Karpas-422 (cell line): Measurements from ENCODE around the gene PRPF31. TPM values are rescaled to one million over a fixed set of nuclear protein-coding genes. Genes with fewer than 3 reads are reported as not detected.

Experiments
- DNase-seq: peaks from one replicate; pipeline ENCODE4 v3.0.0-alpha.2; 2015
- H2AFZ ChIP-seq: fragments of 200-600 bp; sonication (generic); 2 replicates; pipeline ENCODE4 v1.6.1; 2014; ENCODE audit warnings: antibody characterized with exemption, low read length, mixed read lengths
- H3K27ac ChIP-seq: fragments of 200-600 bp; sonication (generic); 2 replicates; pipeline ENCODE4 v1.5.1; 2014; ENCODE audit warnings: mild to moderate bottlenecking, low read length, moderate library complexity
- H3K27me3 ChIP-seq: fragments of 200-600 bp; sonication (generic); 2 replicates; pipeline ENCODE4 v1.6.1; 2014; ENCODE audit warnings: low read length, mixed read lengths
- H3K36me3 ChIP-seq: fragments of 200-600 bp; sonication (generic); 2 replicates; pipeline ENCODE4 v1.6.1; 2014; ENCODE audit warnings: low read length, mixed read lengths; ENCODE audit not compliant: insufficient read depth
- H3K4me1 ChIP-seq: fragments of 200-600 bp; sonication (generic); 2 replicates; pipeline ENCODE4 v1.6.1; 2014; ENCODE audit warnings: mild to moderate bottlenecking, low read length, mixed read lengths
- H3K4me2 ChIP-seq: fragments of 200-600 bp; sonication (generic); 2 replicates; pipeline ENCODE4 v1.6.1; 2014; ENCODE audit warnings: low read length, low read depth, mild to moderate bottlenecking; ENCODE audit not compliant: poor library complexity, severe bottlenecking
- H3K4me3 ChIP-seq: fragments of 200-600 bp; sonication (generic); 2 replicates; pipeline ENCODE4 v1.5.1; 2014; ENCODE audit warnings: mild to moderate bottlenecking, antibody characterized with exemption, low read length, mixed read lengths
- H3K79me2 ChIP-seq: fragments of 200-600 bp; sonication (generic); 2 replicates; pipeline ENCODE4 v1.6.1; 2014; ENCODE audit warnings: mild to moderate bottlenecking, low read length, mixed read lengths
- H3K9ac ChIP-seq: fragments of 200-600 bp; sonication (generic); 2 replicates; pipeline ENCODE4 v1.6.0; 2014; ENCODE audit warnings: low read length
- H3K9me2 ChIP-seq: fragments of 200-600 bp; sonication (generic), shearing (Covaris generic); replicated peaks from 2 replicates; pipeline ENCODE4 v1.6.0; 2014; ENCODE audit warnings: mild to moderate bottlenecking, low read length, moderate library complexity; ENCODE audit not compliant: insufficient read depth
- H3K9me3 ChIP-seq: fragments of 300-700, 200-600 bp; sonication (generic); 2 replicates; pipeline ENCODE4 v1.6.1; 2014; ENCODE audit warnings: low read length, mixed read lengths
- H4K20me1 ChIP-seq: fragments of 200-600 bp; sonication (generic); 2 replicates; pipeline ENCODE4 v1.6.1; 2014; ENCODE audit warnings: mild to moderate bottlenecking, antibody characterized with exemption, low read length, low read depth; ENCODE audit not compliant: insufficient read depth
- total RNA-seq: library from RNA; depleted of rRNA; stranded (reverse); fragments of >200 nt; shearing (Covaris generic); gene quantifications from 2 replicates; pipeline ENCODE4 v1.2.3, GENCODE V29; 2014; ENCODE audit warnings: low replicate concordance

The PRPF31 gene
- total RNA-seq, 1 experiment from 2014 or later = 25.2 TPM

GRCh38 chr19:54151362-54152035, 35.9 kb downstream of the PRPF31 start:
- Histone ChIP-seq H3K36me3 (peaks cover 64% of the 10 kb centered on the region), H3K9me3 (no peaks in the 10 kb centered on the region), H3K4me2 (no peak overlapping the region), H3K9ac (no peak overlapping the region), H3K9me2 (no peaks in the 10 kb centered on the region), H2AFZ (no peak overlapping the region), H3K4me1 (no peaks in the 10 kb centered on the region), H3K27me3 (no peaks in the 10 kb centered on the region), H4K20me1 (peaks cover 42% of the 10 kb centered on the region), H3K27ac (no peak overlapping the region), H3K4me3 (no peak overlapping the region), H3K79me2 (no peaks in the 10 kb centered on the region)
- no peak for DNase-seq

GRCh38 chr19:54152267-54152666, 36.7 kb downstream of the PRPF31 start:
- Histone ChIP-seq H3K4me1 (peaks cover 4% of the 10 kb centered on the region; the same call in 1 of the 2 replicates), H2AFZ (no peak overlapping the region), H3K9me2 (no peaks in the 10 kb centered on the region), H3K27me3 (no peaks in the 10 kb centered on the region), H4K20me1 (peaks cover 39% of the 10 kb centered on the region), H3K4me2 (no peak overlapping the region), H3K9me3 (no peaks in the 10 kb centered on the region), H3K4me3 (no peak overlapping the region), H3K9ac (no peak overlapping the region), H3K27ac (no peak overlapping the region), H3K79me2 (no peaks in the 10 kb centered on the region), H3K36me3 (peaks cover 63% of the 10 kb centered on the region)
- DNase-seq = no peak

- Histone ChIP-seq H3K9me2 (no peaks in the 10 kb centered on the region), H3K9me3 (no peaks in the 10 kb centered on the region), H3K27me3 (no peaks in the 10 kb centered on the region), H4K20me1 (peaks cover 37% of the 10 kb centered on the region), H3K79me2 (no peaks in the 10 kb centered on the region), H3K36me3 (peaks cover 63% of the 10 kb centered on the region), H3K9ac (no peak overlapping the region), H3K4me3 (no peak overlapping the region), H3K4me1 (peaks cover 9% of the 10 kb centered on the region), H3K4me2 (no peak overlapping the region), H2AFZ (no peak overlapping the region), H3K27ac (no peak overlapping the region)
- DNase-seq = no peak
These were observed 37.4 kb downstream of the PRPF31 start for GRCh38 chr19:54152878-54153524.

GRCh38 chr19:54153731-54154326, 38.3 kb downstream of the PRPF31 start:
- no peak overlapping the region for H3K27ac ChIP-seq
- no peaks in the 10 kb centered on the region for H3K9me3 ChIP-seq
- H2AFZ ChIP-seq = no peak overlapping the region
- H3K79me2 ChIP-seq = 0 out of 2 replicates have a peak, but pooled peaks cover 3% of the 10 kb centered on the region
- H3K36me3 ChIP-seq = peaks cover 58% of the 10 kb centered on the region
- peaks cover 44% of the 10 kb centered on the region for H4K20me1 ChIP-seq
- no peak overlapping the region for H3K4me3 ChIP-seq
- H3K27me3 ChIP-seq = no peaks in the 10 kb centered on the region
- DNase-seq = no peak
- H3K4me1 ChIP-seq = peaks cover 17% of the 10 kb centered on the region
- H3K9me2 ChIP-seq = no peaks in the 10 kb centered on the region
- no peak overlapping the region for H3K4me2 ChIP-seq
- H3K9ac ChIP-seq = no peak overlapping the region

- Histone ChIP-seq H3K4me3 (no peak overlapping the region), H3K27ac (no peak overlapping the region), H3K9me3 (no peaks in the 10 kb centered on the region), H4K20me1 (peaks cover 39% of the 10 kb centered on the region), H3K79me2 (0 out of 2 replicates have a peak, but pooled peaks cover 3% of the 10 kb centered on the region), H2AFZ (no peak overlapping the region), H3K4me1 (peaks cover 22% of the 10 kb centered on the region), H3K4me2 (no peak overlapping the region), H3K36me3 (peaks cover 50% of the 10 kb centered on the region), H3K9me2 (no peaks in the 10 kb centered on the region), H3K27me3 (no peaks in the 10 kb centered on the region), H3K9ac (no peak overlapping the region)
- DNase-seq = no peak
These were observed 39.2 kb downstream of the PRPF31 start for GRCh38 chr19:54154603-54155345.

- no peak overlapping the region for H3K4me3 ChIP-seq
- no peak for DNase-seq
- H3K36me3 ChIP-seq = peaks cover 44% of the 10 kb centered on the region
- H3K4me2 ChIP-seq = no peak overlapping the region
- no peak overlapping the region for H2AFZ ChIP-seq
- no peak overlapping the region for H3K27ac ChIP-seq
- no peaks in the 10 kb centered on the region for H3K9me2 ChIP-seq
- H3K9ac ChIP-seq = no peak overlapping the region
- peaks cover 32% of the 10 kb centered on the region for H4K20me1 ChIP-seq
- H3K9me3 ChIP-seq = no peaks in the 10 kb centered on the region
- H3K79me2 ChIP-seq = peaks cover 8% of the 10 kb centered on the region
- H3K4me1 ChIP-seq = peaks cover 26% of the 10 kb centered on the region
- H3K27me3 ChIP-seq = no peaks in the 10 kb centered on the region
These were observed 40.1 kb downstream of the PRPF31 start for GRCh38 chr19:54155694-54156093.

GRCh38 chr19:54156490-54156889, 40.9 kb downstream of the PRPF31 start:
- Histone ChIP-seq H3K79me2 (peaks cover 13% of the 10 kb centered on the region), H3K9me3 (no peaks in the 10 kb centered on the region), H3K27ac (no peak overlapping the region), H3K9me2 (no peaks in the 10 kb centered on the region), H4K20me1 (peaks cover 32% of the 10 kb centered on the region), H3K4me2 (no peak overlapping the region), H3K4me1 (peaks cover 34% of the 10 kb centered on the region), H3K9ac (no peak overlapping the region), H3K4me3 (no peak overlapping the region), H3K36me3 (peaks cover 44% of the 10 kb centered on the region), H3K27me3 (no peaks in the 10 kb centered on the region), H2AFZ (no peak overlapping the region)
- no peak for DNase-seq

- DNase-seq = no peak
- H3K4me1 ChIP-seq = peaks cover 38% of the 10 kb centered on the region
- H3K9me3 ChIP-seq = no peaks in the 10 kb centered on the region
- H3K4me2 ChIP-seq = no peak overlapping the region
- no peak overlapping the region for H3K4me3 ChIP-seq
- peaks cover 44% of the 10 kb centered on the region for H3K36me3 ChIP-seq
- peaks cover 31% of the 10 kb centered on the region for H4K20me1 ChIP-seq
- no peaks in the 10 kb centered on the region for H3K9me2 ChIP-seq
- H3K27me3 ChIP-seq = no peaks in the 10 kb centered on the region
- no peak overlapping the region for H3K27ac ChIP-seq
- peaks cover 16% of the 10 kb centered on the region for H3K79me2 ChIP-seq
- H3K9ac ChIP-seq = no peak overlapping the region
- no peak overlapping the region for H2AFZ ChIP-seq
These were observed 41.4 kb downstream of the PRPF31 start for GRCh38 chr19:54156953-54157352.
